ENCODE measurements around the gene UGT8.

GRCh38 chr4:114582621-114583020, 16.0 kb upstream of the UGT8 start:
- TF ChIP-seq CTCF (IDR thresholded peaks at IDR 0.05) (no peak), POLR2A (IDR thresholded peaks at IDR 0.05) (no peak), EP300 (IDR thresholded peaks at IDR 0.05) (no peak)

All from ovary (tissue), 3 donors.